Measurements from ENCODE around the gene OSM. TPM values are rescaled to one million over a fixed set of nuclear protein-coding genes. Genes with fewer than 3 reads are reported as not detected.

OSM gene
- total RNA-seq, 1 donor from 2014 or later, result not detected

DNA sequence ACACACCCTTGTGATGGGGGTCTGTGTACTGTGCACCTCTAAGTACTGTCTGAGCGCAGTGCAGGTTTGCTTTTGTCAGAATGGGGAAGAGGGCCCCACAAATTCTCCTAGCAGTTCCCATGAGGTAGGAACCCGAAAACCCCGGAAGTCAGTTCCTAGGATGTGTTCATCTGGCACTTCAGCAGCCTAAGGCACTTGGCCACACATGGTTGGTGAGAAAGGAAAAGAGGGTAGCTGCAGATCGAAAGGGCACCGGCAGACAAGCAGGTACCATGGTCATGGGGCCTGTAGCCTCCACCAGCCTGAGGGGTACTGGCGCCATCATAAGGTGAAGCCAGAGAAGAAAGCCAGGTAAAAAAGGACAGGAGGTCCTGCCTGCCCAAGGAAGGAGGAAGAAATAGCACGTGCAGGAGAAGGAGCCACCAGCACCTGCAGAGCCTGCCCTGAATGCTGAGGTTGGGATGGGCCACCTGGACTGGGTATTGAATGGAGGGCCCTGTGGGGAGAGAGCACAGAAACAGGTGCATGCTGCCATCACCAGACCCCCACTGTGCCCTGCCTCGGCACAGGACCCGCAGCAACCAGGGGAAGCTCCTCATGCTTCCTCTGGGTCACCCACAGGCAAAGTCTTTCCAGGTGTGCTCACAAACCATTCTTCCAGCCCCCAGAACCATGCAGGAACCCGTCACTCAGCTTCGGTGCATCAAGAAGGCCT, 30.8 kb upstream of the OSM start:
- Mint-ChIP-seq H3K9me3 (ENCODE audit: unreplicated experiment) (no peaks in the 10 kb centered on the region), H3K27me3 (ENCODE audit: unreplicated experiment) (no peaks in the 10 kb centered on the region), H3K27ac (ENCODE audit: unreplicated experiment) (no peak overlapping the region), H3K4me1 (ENCODE audit: unreplicated experiment) (peaks cover 13% of the 10 kb centered on the region), H3K4me3 (ENCODE audit: unreplicated experiment) (no peak overlapping the region), H3K36me3 (ENCODE audit: unreplicated experiment) (peaks cover 22% of the 10 kb centered on the region)
- TF ChIP-seq CTCF (IDR thresholded peaks at IDR 0.05), result no peak
- no peak for DNase-seq (ENCODE audit: extremely low spot score, unreplicated experiment)

DNA sequence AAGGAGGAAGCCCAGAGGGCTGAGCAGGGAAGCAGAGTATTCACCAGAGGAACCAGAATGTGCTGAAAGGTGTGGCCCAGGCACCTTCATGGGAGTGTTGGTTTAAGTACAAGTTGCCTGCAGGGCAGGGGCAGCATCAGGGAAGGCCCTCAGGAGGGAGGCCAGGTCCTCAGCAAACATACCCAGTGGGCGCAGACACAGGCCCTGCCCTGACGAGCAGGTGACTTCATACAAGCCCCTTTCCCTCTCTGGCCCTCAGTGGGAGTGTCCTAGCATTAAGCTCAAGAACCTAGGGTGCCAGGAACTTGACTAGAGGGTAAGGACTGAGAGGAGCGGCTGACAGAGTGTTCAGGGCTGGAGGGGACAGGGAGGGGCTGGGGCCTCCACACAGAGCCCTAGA, 30.2 kb upstream of the OSM start:
- H3K27ac Mint-ChIP-seq (ENCODE audit: unreplicated experiment), result no peak overlapping the region
- no peak overlapping the region for H3K4me3 Mint-ChIP-seq (ENCODE audit: unreplicated experiment)
- H3K4me1 Mint-ChIP-seq (ENCODE audit: unreplicated experiment), result peaks cover 7% of the 10 kb centered on the region
- H3K36me3 Mint-ChIP-seq (ENCODE audit: unreplicated experiment), result peaks cover 22% of the 10 kb centered on the region
- no peaks in the 10 kb centered on the region for H3K27me3 Mint-ChIP-seq (ENCODE audit: unreplicated experiment)
- no peaks in the 10 kb centered on the region for H3K9me3 Mint-ChIP-seq (ENCODE audit: unreplicated experiment)
- DNase-seq (ENCODE audit: extremely low spot score, unreplicated experiment), result no peak
- TF ChIP-seq CTCF (IDR thresholded peaks at IDR 0.05), result no peak

GRCh38 chr22:30296324-30296723, 29.7 kb upstream of the OSM start:
- no peak for TF ChIP-seq CTCF (IDR thresholded peaks at IDR 0.05)
- Mint-ChIP-seq H3K4me1 (ENCODE audit: unreplicated experiment) (peaks cover 7% of the 10 kb centered on the region), H3K4me3 (ENCODE audit: unreplicated experiment) (no peak overlapping the region), H3K27ac (ENCODE audit: unreplicated experiment) (no peak overlapping the region), H3K36me3 (ENCODE audit: unreplicated experiment) (peaks cover 22% of the 10 kb centered on the region), H3K27me3 (ENCODE audit: unreplicated experiment) (no peaks in the 10 kb centered on the region), H3K9me3 (ENCODE audit: unreplicated experiment) (no peaks in the 10 kb centered on the region)
- no peak for DNase-seq (ENCODE audit: extremely low spot score, unreplicated experiment)

DNA sequence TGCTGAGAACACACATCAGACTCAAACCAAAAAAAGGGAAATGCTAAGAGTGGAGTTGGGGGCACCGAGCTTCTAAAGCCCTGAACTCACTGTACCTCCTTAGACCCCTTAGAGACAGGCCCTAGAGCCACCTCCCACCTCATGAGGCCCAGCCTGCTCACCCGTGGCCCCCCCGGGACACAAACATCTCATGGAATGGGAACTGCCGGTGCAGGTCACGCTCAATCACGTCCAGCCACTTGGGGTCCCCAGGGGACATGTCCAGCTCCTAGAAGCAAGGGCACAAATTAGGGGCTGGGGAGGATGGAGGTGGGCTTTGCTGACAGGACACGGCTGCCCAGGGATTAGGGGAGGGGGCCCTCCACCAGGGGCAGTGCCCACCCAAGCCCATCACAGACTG, 28.9 kb upstream of the OSM start:
- no peak for DNase-seq (ENCODE audit: extremely low spot score, unreplicated experiment)
- Mint-ChIP-seq H3K9me3 (ENCODE audit: unreplicated experiment) (no peaks in the 10 kb centered on the region), H3K4me1 (ENCODE audit: unreplicated experiment) (peaks cover 13% of the 10 kb centered on the region), H3K27me3 (ENCODE audit: unreplicated experiment) (no peaks in the 10 kb centered on the region), H3K4me3 (ENCODE audit: unreplicated experiment) (no peak overlapping the region), H3K36me3 (ENCODE audit: unreplicated experiment) (peaks cover 22% of the 10 kb centered on the region), H3K27ac (ENCODE audit: unreplicated experiment) (no peak overlapping the region)
- no peak for TF ChIP-seq CTCF (IDR thresholded peaks at IDR 0.05)

GRCh38 chr22:30294830-30295229, 28.2 kb upstream of the OSM start:
- H3K9me3 Mint-ChIP-seq (ENCODE audit: unreplicated experiment), result no peaks in the 10 kb centered on the region
- no peak overlapping the region for H3K4me3 Mint-ChIP-seq (ENCODE audit: unreplicated experiment)
- no peak for DNase-seq (ENCODE audit: extremely low spot score, unreplicated experiment)
- peaks cover 22% of the 10 kb centered on the region for H3K36me3 Mint-ChIP-seq (ENCODE audit: unreplicated experiment)
- H3K27ac Mint-ChIP-seq (ENCODE audit: unreplicated experiment), result no peak overlapping the region
- TF ChIP-seq CTCF (IDR thresholded peaks at IDR 0.05), result no peak
- H3K4me1 Mint-ChIP-seq (ENCODE audit: unreplicated experiment), result peaks cover 20% of the 10 kb centered on the region
- H3K27me3 Mint-ChIP-seq (ENCODE audit: unreplicated experiment), result no peaks in the 10 kb centered on the region
